ENCODE measurements around the gene OR52N1. TPM values are rescaled to one million over a fixed set of nuclear protein-coding genes. Genes with fewer than 3 reads are reported as not detected.

Gene OR52N1
- total RNA-seq, 4 donors from 2014 or later = not detected

DNA sequence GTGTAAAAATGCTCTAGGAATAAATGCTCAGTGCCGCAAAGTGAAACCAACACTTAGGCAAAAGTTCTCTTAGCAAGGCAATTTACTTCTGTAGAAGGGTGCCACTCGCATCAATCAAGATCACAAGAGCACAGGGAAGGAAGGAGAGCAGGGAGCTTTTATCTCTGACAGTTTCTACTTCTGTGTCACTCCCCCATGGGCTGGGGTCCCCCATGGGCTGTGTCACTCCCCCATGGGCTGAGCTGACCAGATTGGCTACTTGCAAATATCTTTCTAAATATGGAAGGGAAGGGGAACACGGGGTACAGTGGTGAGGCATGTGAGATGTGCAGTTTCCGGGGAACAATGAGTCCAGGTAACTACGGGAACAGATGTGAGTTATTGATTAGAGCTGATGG lies 18.1 kb upstream of the OR52N1 start:
- TF ChIP-seq, protein P1, sequence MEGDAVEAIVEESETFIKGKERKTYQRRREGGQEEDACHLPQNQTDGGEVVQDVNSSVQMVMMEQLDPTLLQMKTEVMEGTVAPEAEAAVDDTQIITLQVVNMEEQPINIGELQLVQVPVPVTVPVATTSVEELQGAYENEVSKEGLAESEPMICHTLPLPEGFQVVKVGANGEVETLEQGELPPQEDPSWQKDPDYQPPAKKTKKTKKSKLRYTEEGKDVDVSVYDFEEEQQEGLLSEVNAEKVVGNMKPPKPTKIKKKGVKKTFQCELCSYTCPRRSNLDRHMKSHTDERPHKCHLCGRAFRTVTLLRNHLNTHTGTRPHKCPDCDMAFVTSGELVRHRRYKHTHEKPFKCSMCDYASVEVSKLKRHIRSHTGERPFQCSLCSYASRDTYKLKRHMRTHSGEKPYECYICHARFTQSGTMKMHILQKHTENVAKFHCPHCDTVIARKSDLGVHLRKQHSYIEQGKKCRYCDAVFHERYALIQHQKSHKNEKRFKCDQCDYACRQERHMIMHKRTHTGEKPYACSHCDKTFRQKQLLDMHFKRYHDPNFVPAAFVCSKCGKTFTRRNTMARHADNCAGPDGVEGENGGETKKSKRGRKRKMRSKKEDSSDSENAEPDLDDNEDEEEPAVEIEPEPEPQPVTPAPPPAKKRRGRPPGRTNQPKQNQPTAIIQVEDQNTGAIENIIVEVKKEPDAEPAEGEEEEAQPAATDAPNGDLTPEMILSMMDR (IDR thresholded peaks at IDR 0.05; ENCODE audit: low read depth) = no peak

DNA sequence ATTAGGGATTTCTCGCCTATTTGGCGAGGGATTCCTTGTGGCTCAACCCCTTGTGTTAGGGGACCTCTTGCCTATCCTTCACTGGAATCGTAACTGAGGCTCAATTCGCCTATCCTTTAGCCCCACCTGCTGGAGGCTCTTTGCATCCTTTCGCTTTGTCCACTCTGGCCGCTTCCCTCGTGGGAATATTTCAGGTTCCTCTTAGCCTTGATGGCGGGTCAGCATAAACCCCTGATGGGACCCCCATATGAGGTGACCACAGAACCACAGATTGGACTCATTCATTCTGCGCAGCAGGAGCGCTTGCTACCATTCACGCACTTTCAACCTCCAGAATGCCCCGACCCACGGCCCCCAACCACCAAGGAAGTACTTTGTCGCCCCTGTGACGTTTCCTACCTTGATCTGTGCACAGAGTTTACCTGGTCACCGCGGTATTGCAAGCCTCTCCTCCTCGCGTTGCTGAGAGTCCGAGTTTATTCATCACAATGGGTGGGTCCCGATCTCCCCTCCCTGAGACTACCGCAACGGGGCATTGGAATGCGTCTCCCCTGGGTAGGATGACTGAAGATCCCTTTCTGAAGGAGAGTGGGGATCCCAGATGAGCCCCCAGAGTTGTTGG lies 17.5 kb upstream of the OR52N1 start, which contains the start of gene OR52N2:
Gene OR52N2 (plus strand): TSS at position 425 of the 622 bp plus-strand sequence. CDS start 11,412 bp downstream, outside the sequence.
- TF ChIP-seq, protein P1 (IDR thresholded peaks at IDR 0.05; ENCODE audit: low read depth) = no peak

DNA sequence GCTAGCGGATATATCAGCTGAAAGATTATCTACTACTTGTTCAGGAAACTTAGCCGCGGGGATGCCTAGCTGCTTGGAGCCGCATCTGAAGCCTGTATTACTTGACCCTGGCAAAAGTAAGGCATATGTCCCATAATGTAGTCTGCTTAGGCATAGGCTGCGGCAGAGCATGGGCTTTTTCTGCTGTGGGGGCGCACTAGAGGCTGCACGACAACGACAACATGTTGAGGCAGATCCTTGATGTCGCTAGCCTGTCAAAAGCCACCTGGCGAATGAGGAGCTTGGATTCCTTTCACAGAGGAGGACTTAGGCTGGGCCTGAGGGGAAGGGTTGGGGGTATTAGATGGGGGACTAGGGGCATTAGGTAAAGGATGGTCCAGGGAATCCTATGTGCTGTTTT lies 16.5 kb upstream of the OR52N1 start:
- TF ChIP-seq, protein P1 (IDR thresholded peaks at IDR 0.05; ENCODE audit: low read depth) = no peak

DNA sequence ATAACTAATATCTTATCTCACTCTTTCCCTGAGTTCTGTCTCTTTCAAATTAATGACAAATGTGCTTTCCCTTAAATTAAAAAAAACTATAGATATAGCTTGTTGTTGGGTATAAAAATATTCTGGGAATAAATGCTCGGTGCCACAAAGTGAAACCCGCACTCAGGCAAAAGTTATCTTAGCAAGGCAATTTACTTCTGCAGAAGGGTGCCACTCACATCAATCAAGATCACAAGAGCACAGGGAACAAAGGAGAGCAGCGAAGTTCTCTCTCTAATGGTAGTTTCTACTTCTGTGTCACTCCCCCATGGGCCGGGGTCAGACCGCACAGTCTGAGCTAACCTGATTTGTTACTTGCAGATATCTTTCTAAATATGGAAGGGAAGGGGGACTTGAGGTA lies 12.9 kb upstream of the OR52N1 start:
- TF ChIP-seq, protein P1 (IDR thresholded peaks at IDR 0.05; ENCODE audit: low read depth) = no peak

DNA sequence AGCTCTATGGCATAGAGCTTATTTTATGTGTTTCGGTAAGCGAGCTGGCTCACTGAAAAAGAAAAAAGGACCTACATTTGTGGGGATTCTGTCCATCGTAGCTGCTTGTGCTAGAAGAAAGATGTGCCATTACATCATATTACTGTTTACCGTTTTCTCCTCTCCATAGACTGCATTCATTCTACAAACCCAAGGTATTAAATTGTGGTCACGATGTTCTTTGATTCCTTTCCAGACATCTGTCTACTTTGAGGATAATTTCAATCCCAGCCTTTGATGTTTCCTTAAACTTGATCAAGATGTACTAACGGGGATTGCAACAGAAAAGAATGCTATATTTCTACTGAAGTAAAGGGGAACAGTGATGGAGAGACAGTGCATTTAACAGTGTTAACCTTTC lies 5.5 kb upstream of the OR52N1 start:
- TF ChIP-seq, protein P1 (IDR thresholded peaks at IDR 0.05; ENCODE audit: low read depth) = no peak

DNA sequence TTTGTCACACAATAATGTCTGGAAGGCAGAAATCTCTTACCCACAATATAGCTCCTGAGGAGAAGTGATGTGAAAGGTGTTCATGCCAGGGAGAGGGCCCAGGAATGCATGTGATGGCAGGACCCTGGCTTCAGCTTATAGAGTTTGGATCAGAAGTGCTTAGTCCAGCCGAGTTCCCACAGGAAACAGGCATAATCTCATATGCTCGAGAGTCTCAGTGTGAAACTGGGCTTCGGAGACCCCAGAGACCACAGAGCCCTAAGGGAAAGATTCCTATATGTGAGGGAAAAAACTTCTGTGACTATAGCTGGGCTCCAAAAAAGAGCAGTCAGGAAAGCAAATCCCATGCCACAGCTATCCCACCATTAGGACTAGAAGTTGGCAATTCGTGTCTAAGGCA lies 7.8 kb downstream of the OR52N1 start, which contains the start of gene OR52N5:
Gene OR52N5 (minus strand): TSS at position 101 of the 400 bp plus-strand sequence. CDS start 4,721 bp downstream, outside the sequence.
- TF ChIP-seq, protein P1 (IDR thresholded peaks at IDR 0.05; ENCODE audit: low read depth) = no peak

DNA sequence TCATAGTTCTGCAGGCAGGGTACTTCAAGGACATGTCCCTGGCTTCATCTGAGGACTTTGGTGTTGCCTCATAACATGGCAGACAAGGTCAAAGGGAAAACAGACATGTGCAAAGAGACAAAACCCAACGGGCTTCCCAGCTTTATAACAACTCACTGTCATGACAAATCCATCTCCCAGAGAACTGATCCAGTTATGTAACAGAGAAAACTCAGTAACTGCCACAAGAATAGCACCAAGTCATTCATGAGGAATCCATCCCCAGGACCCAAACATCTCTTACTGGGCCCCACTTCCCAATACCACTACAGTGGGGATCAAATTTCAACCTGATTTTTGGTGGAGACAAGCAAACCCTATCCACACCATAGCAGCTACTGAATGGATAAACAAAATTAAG lies 24.0 kb downstream of the OR52N1 start:
- TF ChIP-seq, protein P1 (IDR thresholded peaks at IDR 0.05; ENCODE audit: low read depth) = no peak
